WTC11 (cell line): Measurements from ENCODE around the gene ADAP1. TPM values are rescaled to one million over a fixed set of nuclear protein-coding genes. Genes with fewer than 3 reads are reported as not detected.
A peak's percentile ranks its signal among the peaks of the same experiment; 100 is the strongest.

Experiments
- ATAC-seq: fragments of 200-7000 bp; cut with Tn5 transposase; 2 replicates; pipeline ENCODE4 v1.10.0; 2021; ENCODE audit warnings: mild to moderate bottlenecking, moderate library complexity
- CTCF ChIA-PET: fragments of 300-600 bp; sonication (Branson Sonifier 250); formaldehyde crosslinking; loops from one replicate; lab custom pipeline; 2021; ENCODE audit warnings: antibody characterized with exemption; lab: Charles Lee
- POLR2A ChIA-PET: fragments of 350-600 bp; sonication (Branson Sonifier 250); formaldehyde crosslinking; loops from one replicate; lab custom pipeline; 2021; ENCODE audit warnings: antibody characterized with exemption; lab: Charles Lee
- DNase-seq: peaks from one replicate; pipeline ENCODE4 v3.0.0; 2021; ENCODE audit warnings: low spot score
- H3K27ac Mint-ChIP-seq: 2 replicates; pipeline ENCODE4 v1.8.0; 2021; ENCODE audit warnings: mixed read lengths
- H3K27me3 Mint-ChIP-seq: 2 replicates; pipeline ENCODE4 v1.8.0; 2021; ENCODE audit warnings: low read depth, mild to moderate bottlenecking, moderate library complexity, mixed read lengths
- H3K36me3 Mint-ChIP-seq: 2 replicates; pipeline ENCODE4 v1.8.0; 2021; ENCODE audit warnings: mixed read lengths
- H3K4me1 Mint-ChIP-seq: 2 replicates; pipeline ENCODE4 v1.8.0; 2022; ENCODE audit warnings: mixed read lengths
- H3K4me3 Mint-ChIP-seq: 2 replicates; pipeline ENCODE4 v1.8.0; 2021; ENCODE audit warnings: mild to moderate bottlenecking, moderate library complexity, mixed read lengths
- H3K9me3 Mint-ChIP-seq: 2 replicates; pipeline ENCODE4 v1.8.0; 2021; ENCODE audit warnings: mixed read lengths
- CBFB ChIP-seq: sonication (generic); formaldehyde crosslinking; IDR thresholded peaks from 2 replicates; pipeline ENCODE4 v1.8.1; 2022; ENCODE audit warnings: mild to moderate bottlenecking, low read depth, missing genetic modification reagents
- EMX1 ChIP-seq: fragments of 250-450 bp; sonication (Bioruptor Pico); IDR thresholded peaks from 2 replicates; pipeline ENCODE4 v1.8.0; 2021; ENCODE audit warnings: mild to moderate bottlenecking
- FOXP1 ChIP-seq: sonication (generic); formaldehyde crosslinking; IDR thresholded peaks from 2 replicates; pipeline ENCODE4 v1.8.0; 2022; ENCODE audit warnings: missing genetic modification reagents, mild to moderate bottlenecking, moderate library complexity, borderline replicate concordance
- HMGA2 ChIP-seq: fragments of 250-450 bp; sonication (Bioruptor Pico); IDR thresholded peaks from 2 replicates; pipeline ENCODE4 v1.4.0; 2021; ENCODE audit warnings: mild to moderate bottlenecking, moderate library complexity
- MXD4 ChIP-seq: fragments of 250-450 bp; sonication (Bioruptor Pico); IDR thresholded peaks from 2 replicates; pipeline ENCODE4 v1.8.0; 2021; ENCODE audit warnings: mild to moderate bottlenecking, moderate library complexity, borderline replicate concordance
- MYBL2 ChIP-seq: sonication (generic); formaldehyde crosslinking; IDR thresholded peaks from 2 replicates; pipeline ENCODE4 v1.8.1; 2023; ENCODE audit warnings: mild to moderate bottlenecking, moderate library complexity, missing genetic modification reagents
- OVOL2 ChIP-seq: fragments of 250-450 bp; sonication (Bioruptor Pico); IDR thresholded peaks from 2 replicates; pipeline ENCODE4 v1.9.0; 2021; ENCODE audit warnings: mild to moderate bottlenecking, borderline replicate concordance
- PRRX2 ChIP-seq: fragments of 250-450 bp; sonication (Bioruptor Pico); IDR thresholded peaks from 2 replicates; pipeline ENCODE4 v1.8.0; 2021; ENCODE audit warnings: mild to moderate bottlenecking
- SMAD3 ChIP-seq: sonication (generic); formaldehyde crosslinking; IDR thresholded peaks from 2 replicates; pipeline ENCODE4 v1.8.0; 2022; ENCODE audit warnings: missing genetic modification reagents, mild to moderate bottlenecking, borderline replicate concordance
- SP1 ChIP-seq: sonication (generic); formaldehyde crosslinking; conservative IDR thresholded peaks from 2 replicates; pipeline ENCODE4 v1.8.1; 2022; ENCODE audit warnings: missing genetic modification reagents
- ZNF121 ChIP-seq: sonication (generic); formaldehyde crosslinking; IDR thresholded peaks from 2 replicates; pipeline ENCODE4 v1.8.0; 2023; ENCODE audit warnings: missing genetic modification reagents
- ZNF317 ChIP-seq: sonication (generic); formaldehyde crosslinking; IDR thresholded peaks from 2 replicates; pipeline ENCODE4 v1.8.1; 2023; ENCODE audit warnings: low read depth, mild to moderate bottlenecking, moderate library complexity, missing genetic modification reagents, borderline replicate concordance
- ZNF671 ChIP-seq: fragments of 250-450 bp; sonication (Bioruptor Pico); IDR thresholded peaks from 2 replicates; pipeline ENCODE4 v1.8.0; 2021; ENCODE audit warnings: mild to moderate bottlenecking
- total RNA-seq: library from RNA; stranded (reverse); gene quantifications from 3 replicates; pipeline ENCODE4 v1.2.3, GENCODE V29; 2021
- TF ChIP-seq, protein P1 (sequence below): sonication (generic); formaldehyde crosslinking; IDR thresholded peaks from 2 replicates; pipeline ENCODE4 v1.8.1; 2023; ENCODE audit warnings: mild to moderate bottlenecking, missing genetic modification reagents, moderate library complexity
- TF ChIP-seq, protein P2 (sequence below): sonication (generic); formaldehyde crosslinking; IDR thresholded peaks from 2 replicates; pipeline ENCODE4 v1.8.0; 2022; ENCODE audit warnings: mild to moderate bottlenecking, missing genetic modification reagents
- TF ChIP-seq, protein P3 (sequence below): sonication (generic); formaldehyde crosslinking; IDR thresholded peaks from 2 replicates; pipeline ENCODE4 v1.8.1; 2022; ENCODE audit warnings: missing genetic modification reagents, borderline replicate concordance
- TF ChIP-seq, protein P4 (sequence below): sonication (generic); formaldehyde crosslinking; conservative IDR thresholded peaks from 2 replicates; pipeline ENCODE4 v1.8.1; 2022; ENCODE audit warnings: mild to moderate bottlenecking, missing genetic modification reagents
- TF ChIP-seq, protein P5 (sequence below): sonication (generic); formaldehyde crosslinking; IDR thresholded peaks from 2 replicates; pipeline ENCODE4 v1.8.0; 2022; ENCODE audit warnings: missing genetic modification reagents

The ADAP1 gene
- total RNA-seq, 1 experiment from 2014 or later = 4.3 TPM

DNA sequence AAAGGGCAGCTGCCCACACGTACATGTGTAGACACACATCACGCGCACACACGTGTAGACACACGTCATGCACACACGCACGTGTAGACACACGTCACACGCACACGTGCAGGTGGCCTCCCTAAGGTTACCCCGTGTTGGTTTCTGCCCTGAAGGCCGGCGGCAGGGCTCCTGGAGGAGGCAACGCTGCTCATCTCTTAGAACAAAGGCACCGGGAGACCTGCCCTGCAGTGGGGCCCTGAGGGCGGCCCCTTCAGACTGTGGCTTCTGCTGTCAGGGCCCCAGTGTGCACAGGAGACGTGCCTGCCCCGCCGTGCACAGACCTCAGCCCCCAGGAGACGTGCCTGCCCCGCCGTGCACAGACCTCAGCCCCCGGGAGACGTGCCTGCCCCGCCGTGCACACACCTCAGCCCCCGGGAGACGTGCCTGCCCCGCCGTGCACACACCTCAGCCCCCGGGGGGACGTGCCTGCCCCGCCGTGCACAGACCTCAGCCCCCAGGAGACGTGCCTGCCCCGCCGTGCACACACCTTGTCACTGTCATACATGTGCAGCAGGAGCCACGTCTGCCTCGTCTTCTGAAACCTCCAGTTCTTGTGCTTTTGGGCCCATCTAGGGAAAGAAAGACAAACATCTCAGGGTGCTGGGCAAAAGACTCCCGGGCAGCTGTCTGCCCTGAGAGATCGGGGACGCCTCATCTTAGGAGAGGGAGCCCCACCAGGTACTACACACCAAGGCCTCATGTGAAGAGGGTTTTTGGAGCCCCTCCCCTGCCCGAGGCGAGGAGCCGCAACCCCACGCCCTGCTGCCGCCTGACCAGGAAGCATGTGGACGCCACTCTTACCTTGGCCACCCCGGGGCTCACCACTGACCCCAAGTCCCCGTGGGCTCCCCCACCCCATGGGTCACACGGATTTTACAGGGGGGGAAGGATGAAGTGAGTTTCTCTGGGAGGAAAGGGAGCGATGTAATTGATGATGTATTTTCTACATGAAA is 45.8 kb upstream of the ADAP1 start:
- no peaks in the 10 kb centered on the region for H3K27me3 Mint-ChIP-seq
- DNase-seq (no peak), ATAC-seq (no peak)
- H3K4me3 Mint-ChIP-seq = no peak overlapping the region
- H3K4me1 Mint-ChIP-seq = no peaks in the 10 kb centered on the region
- TF ChIP-seq MXD4 (CRISPR knock-in tag) = no peak
- TF ChIP-seq SP1 (CRISPR knock-in tag) = no peak
- TF ChIP-seq, protein P1, sequence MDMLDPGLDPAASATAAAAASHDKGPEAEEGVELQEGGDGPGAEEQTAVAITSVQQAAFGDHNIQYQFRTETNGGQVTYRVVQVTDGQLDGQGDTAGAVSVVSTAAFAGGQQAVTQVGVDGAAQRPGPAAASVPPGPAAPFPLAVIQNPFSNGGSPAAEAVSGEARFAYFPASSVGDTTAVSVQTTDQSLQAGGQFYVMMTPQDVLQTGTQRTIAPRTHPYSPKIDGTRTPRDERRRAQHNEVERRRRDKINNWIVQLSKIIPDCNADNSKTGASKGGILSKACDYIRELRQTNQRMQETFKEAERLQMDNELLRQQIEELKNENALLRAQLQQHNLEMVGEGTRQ (CRISPR knock-in tag) = no peak
- TF ChIP-seq, protein P2, sequence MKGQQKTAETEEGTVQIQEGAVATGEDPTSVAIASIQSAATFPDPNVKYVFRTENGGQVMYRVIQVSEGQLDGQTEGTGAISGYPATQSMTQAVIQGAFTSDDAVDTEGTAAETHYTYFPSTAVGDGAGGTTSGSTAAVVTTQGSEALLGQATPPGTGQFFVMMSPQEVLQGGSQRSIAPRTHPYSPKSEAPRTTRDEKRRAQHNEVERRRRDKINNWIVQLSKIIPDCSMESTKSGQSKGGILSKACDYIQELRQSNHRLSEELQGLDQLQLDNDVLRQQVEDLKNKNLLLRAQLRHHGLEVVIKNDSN (CRISPR knock-in tag) = no peak
- TF ChIP-seq, protein P3, sequence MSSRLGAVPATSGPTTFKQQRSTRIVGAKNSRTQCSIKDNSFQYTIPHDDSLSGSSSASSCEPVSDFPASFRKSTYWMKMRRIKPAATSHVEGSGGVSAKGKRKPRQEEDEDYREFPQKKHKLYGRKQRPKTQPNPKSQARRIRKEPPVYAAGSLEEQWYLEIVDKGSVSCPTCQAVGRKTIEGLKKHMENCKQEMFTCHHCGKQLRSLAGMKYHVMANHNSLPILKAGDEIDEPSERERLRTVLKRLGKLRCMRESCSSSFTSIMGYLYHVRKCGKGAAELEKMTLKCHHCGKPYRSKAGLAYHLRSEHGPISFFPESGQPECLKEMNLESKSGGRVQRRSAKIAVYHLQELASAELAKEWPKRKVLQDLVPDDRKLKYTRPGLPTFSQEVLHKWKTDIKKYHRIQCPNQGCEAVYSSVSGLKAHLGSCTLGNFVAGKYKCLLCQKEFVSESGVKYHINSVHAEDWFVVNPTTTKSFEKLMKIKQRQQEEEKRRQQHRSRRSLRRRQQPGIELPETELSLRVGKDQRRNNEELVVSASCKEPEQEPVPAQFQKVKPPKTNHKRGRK (CRISPR knock-in tag) = no peak
- TF ChIP-seq, protein P4, sequence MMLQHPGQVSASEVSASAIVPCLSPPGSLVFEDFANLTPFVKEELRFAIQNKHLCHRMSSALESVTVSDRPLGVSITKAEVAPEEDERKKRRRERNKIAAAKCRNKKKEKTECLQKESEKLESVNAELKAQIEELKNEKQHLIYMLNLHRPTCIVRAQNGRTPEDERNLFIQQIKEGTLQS (CRISPR knock-in tag) = no peak
- no peak for TF ChIP-seq PRRX2 (CRISPR knock-in tag)
- no peak for TF ChIP-seq OVOL2
- TF ChIP-seq SMAD3 (CRISPR knock-in tag) = no peak
- no peak for TF ChIP-seq HMGA2
- no peak for TF ChIP-seq ZNF121 (CRISPR knock-in tag)
- no peak for TF ChIP-seq EMX1 (CRISPR knock-in tag)
- TF ChIP-seq ZNF671 (CRISPR knock-in tag) = no peak
- no peak for TF ChIP-seq FOXP1 (CRISPR knock-in tag)
- TF ChIP-seq, protein P5, sequence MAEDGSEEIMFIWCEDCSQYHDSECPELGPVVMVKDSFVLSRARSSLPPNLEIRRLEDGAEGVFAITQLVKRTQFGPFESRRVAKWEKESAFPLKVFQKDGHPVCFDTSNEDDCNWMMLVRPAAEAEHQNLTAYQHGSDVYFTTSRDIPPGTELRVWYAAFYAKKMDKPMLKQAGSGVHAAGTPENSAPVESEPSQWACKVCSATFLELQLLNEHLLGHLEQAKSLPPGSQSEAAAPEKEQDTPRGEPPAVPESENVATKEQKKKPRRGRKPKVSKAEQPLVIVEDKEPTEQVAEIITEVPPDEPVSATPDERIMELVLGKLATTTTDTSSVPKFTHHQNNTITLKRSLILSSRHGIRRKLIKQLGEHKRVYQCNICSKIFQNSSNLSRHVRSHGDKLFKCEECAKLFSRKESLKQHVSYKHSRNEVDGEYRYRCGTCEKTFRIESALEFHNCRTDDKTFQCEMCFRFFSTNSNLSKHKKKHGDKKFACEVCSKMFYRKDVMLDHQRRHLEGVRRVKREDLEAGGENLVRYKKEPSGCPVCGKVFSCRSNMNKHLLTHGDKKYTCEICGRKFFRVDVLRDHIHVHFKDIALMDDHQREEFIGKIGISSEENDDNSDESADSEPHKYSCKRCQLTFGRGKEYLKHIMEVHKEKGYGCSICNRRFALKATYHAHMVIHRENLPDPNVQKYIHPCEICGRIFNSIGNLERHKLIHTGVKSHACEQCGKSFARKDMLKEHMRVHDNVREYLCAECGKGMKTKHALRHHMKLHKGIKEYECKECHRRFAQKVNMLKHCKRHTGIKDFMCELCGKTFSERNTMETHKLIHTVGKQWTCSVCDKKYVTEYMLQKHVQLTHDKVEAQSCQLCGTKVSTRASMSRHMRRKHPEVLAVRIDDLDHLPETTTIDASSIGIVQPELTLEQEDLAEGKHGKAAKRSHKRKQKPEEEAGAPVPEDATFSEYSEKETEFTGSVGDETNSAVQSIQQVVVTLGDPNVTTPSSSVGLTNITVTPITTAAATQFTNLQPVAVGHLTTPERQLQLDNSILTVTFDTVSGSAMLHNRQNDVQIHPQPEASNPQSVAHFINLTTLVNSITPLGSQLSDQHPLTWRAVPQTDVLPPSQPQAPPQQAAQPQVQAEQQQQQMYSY (CRISPR knock-in tag) = no peak
- TF ChIP-seq CBFB (CRISPR knock-in tag) = no peak
- no peak for TF ChIP-seq MYBL2 (CRISPR knock-in tag)
- TF ChIP-seq ZNF317 (CRISPR knock-in tag) = no peak
- ChIA-PET POLR2A (interaction anchor here (0.8 kb wide), 1 partner anchor 183 kb away, joined by 5 read pairs; no protein-coding TSS in a partner anchor), CTCF (interaction anchor here (0.7 to 0.9 kb wide), 2 partner anchors 65 to 694 kb away, joined by 3 to 4 read pairs; no protein-coding TSS in a partner anchor)
- no peaks in the 10 kb centered on the region for H3K36me3 Mint-ChIP-seq
- no peaks in the 10 kb centered on the region for H3K9me3 Mint-ChIP-seq
- peak overlapping the region; percentile 53 for H3K27ac Mint-ChIP-seq
